ENCODE data around the gene REM2. TPM values are rescaled to one million over a fixed set of nuclear protein-coding genes. Genes with fewer than 3 reads are reported as not detected.

REM2 gene
- total RNA-seq, 1 experiment from 2014 or later, result 0.26 TPM

Other genes starting within 250 kb of the REM2 start
- not detected in 2 replicates for gene OR6J1, start 238.9 kb upstream of the REM2 start, total RNA-seq (2022)
- 100 and 103 TPM in 2 replicates for gene OXA1L, start 116.5 kb upstream of the REM2 start, total RNA-seq (2022)
- gene SLC7A7, start 67.8 kb upstream of the REM2 start, total RNA-seq (2022), result 0.61 and 0.98 TPM in 2 replicates
- 172 and 186 TPM in 2 replicates for gene MRPL52, start 53.3 kb upstream of the REM2 start, total RNA-seq (2022)
- 71.5 and 78.6 TPM in 2 replicates for gene MMP14, start 46.6 kb upstream of the REM2 start, total RNA-seq (2022)
- 71.0 and 83.1 TPM in 2 replicates for gene LRP10, start 11.5 kb upstream of the REM2 start, total RNA-seq (2022)
- 57.6 and 60.6 TPM in 2 replicates for gene RBM23, start 35.9 kb downstream of the REM2 start, total RNA-seq (2022)
- gene PRMT5, start 46.2 kb downstream of the REM2 start, total RNA-seq (2022), result 175 and 201 TPM in 2 replicates
- 39.0 and 44.4 TPM in 2 replicates for gene HAUS4, start 73.9 kb downstream of the REM2 start, total RNA-seq (2022)
- gene AJUBA, start 99.3 kb downstream of the REM2 start, total RNA-seq (2022), result 82.1 and 138 TPM in 2 replicates
- 6.1 and 7.1 TPM in 2 replicates for gene C14orf93, start 126.9 kb downstream of the REM2 start, total RNA-seq (2022)
- 162 and 173 TPM in 2 replicates for gene PSMB5, start 151.7 kb downstream of the REM2 start, total RNA-seq (2022)
- not detected in 2 replicates for gene PSMB11, start 159.0 kb downstream of the REM2 start, total RNA-seq (2022)
- 2.6 and 4.9 TPM in 2 replicates for gene CDH24, start 174.3 kb downstream of the REM2 start, total RNA-seq (2022)
- gene ACIN1, start 211.9 kb downstream of the REM2 start, total RNA-seq (2022), result 197 and 213 TPM in 2 replicates
- gene C14orf119, start 212.3 kb downstream of the REM2 start, total RNA-seq (2022), result 39.6 and 54.8 TPM in 2 replicates
- not detected in 2 replicates for gene CIROP, start 221.8 kb downstream of the REM2 start, total RNA-seq (2022)
- not detected in 2 replicates for gene CEBPE, start 236.0 kb downstream of the REM2 start, total RNA-seq (2022)